Psoas muscle (tissue), 8 donors: ENCODE measurements around the gene CLTCL1. TPM values are rescaled to one million over a fixed set of nuclear protein-coding genes. Genes with fewer than 3 reads are reported as not detected.

Source experiments
- ATAC-seq, 4 donors: fragments of 200-7000 bp; cut with Tn5 transposase; one replicate each; pipeline ENCODE4 v1.9.1; 2020; ENCODE audit warnings: moderate library complexity in 3 of 4, mild to moderate bottlenecking in 2 of 4
- DNase-seq, 2 donors: peaks; one replicate each; pipeline ENCODE4 v3.0.0-alpha.2; 2020
- H3K27ac ChIP-seq: fragments of 200-600 bp; one replicate; pipeline ENCODE4 v1.8.0; 2022
- H3K27me3 ChIP-seq, 3 donors: fragments of 200-600 bp in 1 of 3; one replicate each; pipeline versions ENCODE4 v1.6.1 to v1.8.0; 2013 to 2022; ENCODE audit warnings: low read length in 2 of 3, mild to moderate bottlenecking in 2 of 3, moderate library complexity in 1 of 3; ENCODE audit not compliant: insufficient read depth in 3 of 3
- H3K36me3 ChIP-seq, 2 donors: fragments of 200-600 bp in 1 of 2; one replicate each; pipeline versions ENCODE4 v1.6.1 to v1.8.0; 2013 to 2022; ENCODE audit warnings: low read depth in 1 of 2, mild to moderate bottlenecking in 1 of 2, moderate library complexity in 1 of 2; ENCODE audit not compliant: insufficient read depth in 1 of 2
- H3K4me1 ChIP-seq: fragments of 200-600 bp; one replicate; pipeline ENCODE4 v1.8.0; 2022
- H3K4me3 ChIP-seq: fragments of 200-600 bp; one replicate; pipeline ENCODE4 v1.8.0; 2022; ENCODE audit warnings: mild to moderate bottlenecking
- H3K9me3 ChIP-seq: fragments of 200-600 bp; one replicate; pipeline ENCODE4 v1.8.0; 2022
- CTCF ChIP-seq: fragments of 200-600 bp; IDR thresholded peaks from one replicate; pipeline ENCODE4 v1.8.0; 2022; ENCODE audit warnings: antibody characterized with exemption
- WGBS, 3 donors: extraction: QIAGEN DNeasy Blood & Tissue Kit; methylation state at CpG; one replicate each; pipeline versions ENCODE4 v1.1.6 to v1.1.7; 2013; 5-methylcytosine and 5-hydroxymethylcytosine counted together
- intact Hi-C, 2 donors: fragments of 100-400 bp; cut with DNase I; formaldehyde crosslinking; loops; one replicate each; pipeline versions ENCODE4 v1.11.0 to v1.14.2; 2022
- polyA plus RNA-seq, 3 donors: library from polyadenylated mRNA; stranded (reverse); fragments of 200-250 nt; gene quantifications; one replicate each; pipeline ENCODE4 v1.2.3, GENCODE V29; 2013
- total RNA-seq, 4 donors: library from RNA; stranded (reverse); fragmentation: NEBNext Ultra II Directional in 2 of 4; extraction: Animal tissue kit (Norgen Biotek cat#: 25700) in 2 of 4; gene quantifications; one replicate each; pipeline versions ENCODE4 v1.2.1 to v1.2.4, GENCODE V29; 2021 to 2023
- donor health status: healthy with polysubstance abuse.
- donor health status: DM: no; HTN: no; CAD: no; lungs with moderate emphysema.
- donor health status: Bipolar disorder and iron deficiency.
- donor health status: healthy.
- donor health status: DM: yes; HTN: yes; CAD: no.
- donor health status: DM: no; HTN: no; CAD: no.
- donor health status: DM: no; HTN: no; CAD: no.
- donor health status: DM: yes; HTN: yes; CAD: no.

CLTCL1 gene
- total and polyA plus RNA-seq, 7 donors = 16.8 to 253 (median 92.6) TPM

- no peak for TF ChIP-seq CTCF
- no peak for ATAC-seq
- Histone ChIP-seq H3K4me1 (no peaks in the 10 kb centered on the region), H3K9me3 (no peaks in the 10 kb centered on the region), H3K27ac (no peak overlapping the region), H3K36me3 (peaks cover 4 to 54% of the 10 kb centered on the region in 2 donors), H3K27me3 (no peaks in the 10 kb centered on the region), H3K4me3 (no peak overlapping the region)
- no peak for DNase-seq
- intact Hi-C loops = no loop called here
- 94 to 95% (median 95%) methylated on average over 19 of the region's 19 CpGs for WGBS, 3 donors
These were observed 159.9 kb downstream of the CLTCL1 start for GRCh38 chr22:19131685-19132015.

- H3K27me3 ChIP-seq = no peaks in the 10 kb centered on the region
- no peaks in the 10 kb centered on the region for H3K9me3 ChIP-seq
- intact Hi-C loops = no loop called here
- no peak for TF ChIP-seq CTCF
- H3K4me1 ChIP-seq = no peaks in the 10 kb centered on the region
- 80 to 84% (median 82%) methylated on average over 27 of the region's 27 CpGs for WGBS, 3 donors
- H3K27ac ChIP-seq = no peak within 1 kb of the TSS
- H3K4me3 ChIP-seq = no peak within 1 kb of the TSS
- DNase-seq (no peak), ATAC-seq (no peak)
- peaks cover 4 to 49% of the 10 kb centered on the region in 2 donors for H3K36me3 ChIP-seq
These were observed 160.4 kb downstream of the CLTCL1 start, which contains the start of gene TSSK2 for GRCh38 chr22:19130959-19131684. Gene TSSK2 (plus strand): TSS chr22:19131308. CDS start chr22:19131400, 92 bp downstream.

GRCh38 chr22:19129871-19130270 lies 161.6 kb downstream of the CLTCL1 start:
- Histone ChIP-seq H3K4me1 (no peaks in the 10 kb centered on the region), H3K27ac (no peak overlapping the region), H3K4me3 (no peak overlapping the region), H3K9me3 (no peaks in the 10 kb centered on the region), H3K27me3 (no peaks in the 10 kb centered on the region), H3K36me3 (peaks cover 4 to 36% of the 10 kb centered on the region in 2 donors)
- 76 to 84% (median 83%) methylated on average over 8 of the region's 8 CpGs for WGBS, 3 donors
- ATAC-seq = no peak
- intact Hi-C loops = no loop called here
- no peak for TF ChIP-seq CTCF
- no peak for DNase-seq

Other genes with a start within 250 kb of the CLTCL1 start
- gene DGCR2, start 169.3 kb downstream of the CLTCL1 start, total RNA-seq = 10 to 100 TPM; 13.1 to 27.6 (median 25.9) TPM
- 10 to 100 TPM; 13.2 to 24.5 (median 15.0) TPM for gene DGCR2, start 169.3 kb downstream of the CLTCL1 start, polyA plus RNA-seq
- under 1 TPM in 1 of 4 donors, not detected in 3; 0.32 TPM for gene TSSK2, start 160.4 kb downstream of the CLTCL1 start, total RNA-seq
- gene TSSK2, start 160.4 kb downstream of the CLTCL1 start, polyA plus RNA-seq = under 1 TPM; 0.14 to 0.32 (median 0.23) TPM
- 10 to 100 TPM in 3 of 4 donors, 1 to 10 TPM in 1; 7.9 to 14.0 (median 10.9) TPM for gene ESS2, start 147.1 kb downstream of the CLTCL1 start, total RNA-seq
- 10 to 100 TPM in 2 of 3 donors, 1 to 10 TPM in 1; 9.3 to 13.6 (median 12.6) TPM for gene ESS2, start 147.1 kb downstream of the CLTCL1 start, polyA plus RNA-seq
- not detected for gene GSC2, start 141.4 kb downstream of the CLTCL1 start, total RNA-seq
- not detected for gene GSC2, start 141.4 kb downstream of the CLTCL1 start, polyA plus RNA-seq
- gene SLC25A1, start 113.0 kb downstream of the CLTCL1 start, total RNA-seq = 10 to 100 TPM in 2 of 4 donors, 1 to 10 TPM in 2; 7.3 to 23.1 (median 13.0) TPM
- 10 to 100 TPM in 2 of 3 donors, 1 to 10 TPM in 1; 7.5 to 20.1 (median 10.8) TPM for gene SLC25A1, start 113.0 kb downstream of the CLTCL1 start, polyA plus RNA-seq
- 10 to 100 TPM; 12.3 to 32.7 (median 18.8) TPM for gene HIRA, start 140.0 kb upstream of the CLTCL1 start, total RNA-seq
- 10 to 100 TPM; 13.3 to 18.9 (median 14.4) TPM for gene HIRA, start 140.0 kb upstream of the CLTCL1 start, polyA plus RNA-seq
- 10 to 100 TPM; 53.7 to 70.5 (median 58.2) TPM for gene MRPL40, start 140.8 kb upstream of the CLTCL1 start, total RNA-seq
- gene MRPL40, start 140.8 kb upstream of the CLTCL1 start, polyA plus RNA-seq = 10 to 100 TPM; 45.8 to 78.6 (median 62.3) TPM
- gene C22orf39, start 156.0 kb upstream of the CLTCL1 start, total RNA-seq = 100 to 1,000 TPM in 1 of 4 donors, 10 to 100 TPM in 3; 84.3 to 101 (median 92.3) TPM
- gene C22orf39, start 156.0 kb upstream of the CLTCL1 start, polyA plus RNA-seq = 100 to 1,000 TPM in 1 of 3 donors, 10 to 100 TPM in 2; 60.9 to 104 (median 66.7) TPM
- gene UFD1, start 187.5 kb upstream of the CLTCL1 start, total RNA-seq = 10 to 100 TPM; 44.3 to 97.4 (median 58.4) TPM
- gene UFD1, start 187.5 kb upstream of the CLTCL1 start, polyA plus RNA-seq = 100 to 1,000 TPM in 2 of 3 donors, 10 to 100 TPM in 1; 79.6 to 226 (median 124) TPM
- gene CDC45, start 188.2 kb upstream of the CLTCL1 start, total RNA-seq = under 1 TPM in 2 of 4 donors, not detected in 2; 0.50 to 0.71 TPM
- gene CDC45, start 188.2 kb upstream of the CLTCL1 start, polyA plus RNA-seq = under 1 TPM; 0.30 to 0.77 (median 0.73) TPM
- 10 to 100 TPM; 23.0 to 57.2 (median 35.5) TPM for gene CLDN5, start 232.7 kb upstream of the CLTCL1 start, total RNA-seq
- 100 to 1,000 TPM in 2 of 3 donors, 10 to 100 TPM in 1; 25.4 to 138 (median 103) TPM for gene CLDN5, start 232.7 kb upstream of the CLTCL1 start, polyA plus RNA-seq